ENCODE measurements around the gene KDM1B.
"Not testable (repeated sequence)": the region's sequence is repeated elsewhere in the genome, so short reads cannot be mapped to it uniquely, and the experiment has no call there.

The KDM1B gene

GRCh38 chr6:18155150-18155863, at the start of gene KDM1B:
TSS of gene KDM1B (plus strand) at chr6:18155422. CDS start at chr6:18159896, 4,474 bp downstream.
- DNase-seq = peak; percentile 100

- no peak for DNase-seq
These were observed 48.2 kb upstream of the KDM1B start for GRCh38 chr6:18107061-18107460.

GRCh38 chr6:18110162-18110561, 45.1 kb upstream of the KDM1B start:
- DNase-seq = no peak

- no peak for DNase-seq
These were observed 39.9 kb upstream of the KDM1B start for GRCh38 chr6:18115356-18115755.

- DNase-seq = no peak
These were observed 38.1 kb upstream of the KDM1B start for GRCh38 chr6:18117136-18117535.

GRCh38 chr6:18118330-18118729, 36.9 kb upstream of the KDM1B start:
- no peak for DNase-seq

GRCh38 chr6:18119236-18119635, 36.0 kb upstream of the KDM1B start:
- DNase-seq = no peak

GRCh38 chr6:18121580-18122127, 33.6 kb upstream of the KDM1B start:
- DNase-seq = peak; percentile 22

- DNase-seq = peak; percentile 91
These were observed 32.8 kb upstream of the KDM1B start, which contains the start of gene NHLRC1 for GRCh38 chr6:18122128-18123093. TSS of gene NHLRC1 (minus strand) at chr6:18122677. CDS start at chr6:18122606, 71 bp downstream.

GRCh38 chr6:18126121-18126520, 29.1 kb upstream of the KDM1B start:
- no peak for DNase-seq

- DNase-seq = no peak
These were observed 22.9 kb upstream of the KDM1B start for GRCh38 chr6:18132346-18132745.

GRCh38 chr6:18135171-18135570, 20.1 kb upstream of the KDM1B start:
- no peak for DNase-seq

GRCh38 chr6:18136260-18136659, 19.0 kb upstream of the KDM1B start:
- no peak for DNase-seq

GRCh38 chr6:18138906-18139305, 16.3 kb upstream of the KDM1B start:
- no peak for DNase-seq

GRCh38 chr6:18139935-18140621, 15.1 kb upstream of the KDM1B start:
- no peak for DNase-seq

GRCh38 chr6:18141805-18142590, 13.2 kb upstream of the KDM1B start:
- DNase-seq = no peak

- DNase-seq = no peak
These were observed 12.7 kb upstream of the KDM1B start for GRCh38 chr6:18142591-18142861.

- DNase-seq = no peak
These were observed 8.1 kb upstream of the KDM1B start for GRCh38 chr6:18147160-18147559.

GRCh38 chr6:18147616-18148015, 7.6 kb upstream of the KDM1B start:
- no peak for DNase-seq

- DNase-seq = no peak
These were observed 6.8 kb upstream of the KDM1B start for GRCh38 chr6:18148304-18149025.

- not testable (repeated sequence) for DNase-seq
These were observed 3.8 kb upstream of the KDM1B start for GRCh38 chr6:18151391-18151790.

- DNase-seq = no peak
These were observed 3.4 kb upstream of the KDM1B start for GRCh38 chr6:18151801-18152200.

Measured in RPMI8226 (cell line).